ENCODE results near the gene ELK3.

GRCh38 chr12:96266238-96266637 lies 72.1 kb downstream of the ELK3 start:
- no peak for TF ChIP-seq PATZ1 (CRISPR knock-in tag; IDR thresholded peaks at IDR 0.05; ENCODE audit: borderline replicate concordance)
- TF ChIP-seq TCF4 (CRISPR knock-in tag; IDR thresholded peaks at IDR 0.05; ENCODE audit: borderline replicate concordance) = no peak
- no peak for TF ChIP-seq GLIS3 (CRISPR knock-in tag; IDR thresholded peaks at IDR 0.05)
- no peak for TF ChIP-seq TOX (CRISPR knock-in tag; IDR thresholded peaks at IDR 0.05; ENCODE audit: borderline replicate concordance)
- no peak for TF ChIP-seq RARB (CRISPR knock-in tag; IDR thresholded peaks at IDR 0.05)
- TF ChIP-seq CREB5 (CRISPR knock-in tag; IDR thresholded peaks at IDR 0.05; ENCODE audit: low read depth) = no peak
- no peak for TF ChIP-seq ZFP30 (CRISPR knock-in tag; IDR thresholded peaks at IDR 0.05)
- no peak for TF ChIP-seq ARNTL (CRISPR knock-in tag; IDR thresholded peaks at IDR 0.05; ENCODE audit: borderline replicate concordance, low read depth)
